Adrenal gland (tissue), 12 donors: Measurements from ENCODE around the gene CAMTA1. TPM values are rescaled to one million over a fixed set of nuclear protein-coding genes. Genes with fewer than 3 reads are reported as not detected.

ENCODE experiments used
- DNase-seq, 7 donors: peaks; one replicate each; pipeline ENCODE4 v3.0.0-alpha.2; 2019 to 2020
- H3K27ac ChIP-seq, 5 donors: fragments of 200-600 bp; sonication (generic) in 4 of 5; 1 replicate in 3 of 5; 2 replicates in 2 of 5; pipeline versions ENCODE4 v1.5.1 to v1.8.0; 2016 to 2020; ENCODE audit warnings: mild to moderate bottlenecking in 1 of 5
- H3K27me3 ChIP-seq: fragments of 200-600 bp; 2 replicates; pipeline ENCODE4 v1.8.0; 2021
- H3K36me3 ChIP-seq, 2 donors: fragments of 200-600 bp; replicated peaks in 1 of 2; 1 replicate in 1 of 2; 2 replicates in 1 of 2; pipeline versions ENCODE4 v1.5.1 to v1.8.0; 2018 to 2022
- H3K4me1 ChIP-seq, 2 donors: fragments of 200-600 bp; replicated peaks in 1 of 2; 1 replicate in 1 of 2; 2 replicates in 1 of 2; pipeline versions ENCODE4 v1.5.1 to v1.8.0; 2018 to 2021
- H3K4me3 ChIP-seq, 4 donors: fragments of 200-600 bp; sonication (generic) in 3 of 4; one replicate each; pipeline ENCODE4 v1.5.1; 2016 to 2018
- H3K9me3 ChIP-seq, 3 donors: fragments of 200-600 bp; sonication (generic) in 1 of 3; replicated peaks in 1 of 3; 1 replicate in 2 of 3; 2 replicates in 1 of 3; pipeline versions ENCODE4 v1.5.1 to v1.8.0; 2016 to 2021
- POLR2A ChIP-seq, 2 donors: fragments of 450-650 bp; IDR thresholded peaks; one replicate each; pipeline ENCODE4 v1.6.1; 2017; ENCODE audit warnings: antibody characterized with exemption in 2 of 2, mild to moderate bottlenecking in 2 of 2, moderate library complexity in 1 of 2
- WGBS, 4 donors: extraction: QIAGEN DNeasy Blood & Tissue Kit in 2 of 4; methylation state at CpG; one replicate each; pipeline versions ENCODE4 v1.1.5 to v1.1.7; 2013 to 2017; 5-methylcytosine and 5-hydroxymethylcytosine counted together
- intact Hi-C, 2 donors: fragments of 100-400 bp; cut with DNase I; formaldehyde crosslinking; loops; one replicate each; pipeline versions ENCODE4 v1.14.1 to v1.15.0; 2022 to 2023
- polyA plus RNA-seq, 3 donors: library from polyadenylated mRNA; stranded (reverse); fragments of 200-250 nt in 2 of 3; fragments of 350-450 nt in 1 of 3; fragmentation: Illumina TruSeq in 1 of 3; extraction: RNeasy Lipid Tissue Mini Kit (QIAGEN cat#74804) in 1 of 3; gene quantifications; one replicate each; pipeline ENCODE4 v1.2.3, GENCODE V29; 2013 to 2014
- total RNA-seq, 9 donors: library from RNA; depleted of rRNA in 4 of 9; stranded (reverse); fragments of >200 nt in 4 of 9; fragments of 120-200 nt in 1 of 9; fragmentation: NEBNext Ultra II Directional in 1 of 9; extraction: Animal tissue kit (Norgen Biotek cat#: 25700) in 1 of 9; gene quantifications; one replicate each; pipeline versions ENCODE4 v1.1.0 to v1.2.4, GENCODE V29; 2013 to 2023
- TF ChIP-seq, protein P1 (sequence below), 6 experiments: fragments of 450-650 bp in 4 of 6; fragments of 200-600 bp in 2 of 6; sonication (generic) in 1 of 6; IDR thresholded peaks; 1 replicate in 5 of 6; 2 replicates in 1 of 6; pipeline versions ENCODE4 v1.5.1 to v1.8.0; 2016 to 2021; ENCODE audit warnings: antibody characterized with exemption in 6 of 6, mild to moderate bottlenecking in 2 of 6, moderate library complexity in 1 of 6
- donor health status: healthy with polysubstance abuse.
- donor health status: Bipolar disorder and iron deficiency.
- donor health status: DM: yes; HTN: yes; CAD: no.
- donor health status: DM: no; HTN: no; CAD: no.
- donor health status: DM: no; HTN: no; CAD: no.
- donor health status: DM: yes; HTN: yes; CAD: no.

Gene CAMTA1
- total and polyA plus RNA-seq, 12 donors = 62.9 to 141 (median 96.9) TPM

- Histone ChIP-seq H3K27me3 (no peaks in the 10 kb centered on the region), H3K27ac (no peak overlapping the region), H3K36me3 (no peaks in the 10 kb centered on the region), H3K4me1 (no peaks in the 10 kb centered on the region), H3K9me3 (no peaks in the 10 kb centered on the region), H3K4me3 (no peak overlapping the region)
- no peak for DNase-seq
- 71 to 77% (median 74%) methylated on average over 23 to 25 of the region's 25 CpGs for WGBS, 4 donors
- no peak for TF ChIP-seq POLR2A (IDR thresholded peaks at IDR 0.05)
- TF ChIP-seq, protein P1, sequence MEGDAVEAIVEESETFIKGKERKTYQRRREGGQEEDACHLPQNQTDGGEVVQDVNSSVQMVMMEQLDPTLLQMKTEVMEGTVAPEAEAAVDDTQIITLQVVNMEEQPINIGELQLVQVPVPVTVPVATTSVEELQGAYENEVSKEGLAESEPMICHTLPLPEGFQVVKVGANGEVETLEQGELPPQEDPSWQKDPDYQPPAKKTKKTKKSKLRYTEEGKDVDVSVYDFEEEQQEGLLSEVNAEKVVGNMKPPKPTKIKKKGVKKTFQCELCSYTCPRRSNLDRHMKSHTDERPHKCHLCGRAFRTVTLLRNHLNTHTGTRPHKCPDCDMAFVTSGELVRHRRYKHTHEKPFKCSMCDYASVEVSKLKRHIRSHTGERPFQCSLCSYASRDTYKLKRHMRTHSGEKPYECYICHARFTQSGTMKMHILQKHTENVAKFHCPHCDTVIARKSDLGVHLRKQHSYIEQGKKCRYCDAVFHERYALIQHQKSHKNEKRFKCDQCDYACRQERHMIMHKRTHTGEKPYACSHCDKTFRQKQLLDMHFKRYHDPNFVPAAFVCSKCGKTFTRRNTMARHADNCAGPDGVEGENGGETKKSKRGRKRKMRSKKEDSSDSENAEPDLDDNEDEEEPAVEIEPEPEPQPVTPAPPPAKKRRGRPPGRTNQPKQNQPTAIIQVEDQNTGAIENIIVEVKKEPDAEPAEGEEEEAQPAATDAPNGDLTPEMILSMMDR (IDR thresholded peaks at IDR 0.05) = no peak
- intact Hi-C loops = no loop called here
Measured at GRCh38 chr1:6757719-6758435, 27.4 kb upstream of the CAMTA1 start.

GRCh38 chr1:6761196-6761737 lies 24.0 kb upstream of the CAMTA1 start:
- intact Hi-C loops = no loop called here
- Histone ChIP-seq H3K4me1 (no peaks in the 10 kb centered on the region), H3K27ac (no peak overlapping the region), H3K27me3 (no peaks in the 10 kb centered on the region), H3K9me3 (no peaks in the 10 kb centered on the region), H3K4me3 (no peak overlapping the region), H3K36me3 (no peaks in the 10 kb centered on the region)
- WGBS, 4 donors = 81 to 87% (median 82%) methylated on average over 9 of the region's 9 CpGs
- TF ChIP-seq, protein P1 (IDR thresholded peaks at IDR 0.05) = no peak
- no peak for DNase-seq

GRCh38 chr1:6762060-6762459 lies 23.2 kb upstream of the CAMTA1 start:
- intact Hi-C loops = no loop called here
- Histone ChIP-seq H3K27me3 (no peaks in the 10 kb centered on the region), H3K4me3 (no peak overlapping the region), H3K4me1 (no peaks in the 10 kb centered on the region), H3K9me3 (no peaks in the 10 kb centered on the region), H3K27ac (no peak overlapping the region), H3K36me3 (no peaks in the 10 kb centered on the region)
- 36 to 52% (median 48%) methylated on average over 6 of the region's 6 CpGs for WGBS, 4 donors
- TF ChIP-seq POLR2A (IDR thresholded peaks at IDR 0.05) = no peak
- TF ChIP-seq, protein P1 (IDR thresholded peaks at IDR 0.05) = no peak
- DNase-seq = peak in 3 of 7 donors; percentile 25 to 41 (median 28)

DNA sequence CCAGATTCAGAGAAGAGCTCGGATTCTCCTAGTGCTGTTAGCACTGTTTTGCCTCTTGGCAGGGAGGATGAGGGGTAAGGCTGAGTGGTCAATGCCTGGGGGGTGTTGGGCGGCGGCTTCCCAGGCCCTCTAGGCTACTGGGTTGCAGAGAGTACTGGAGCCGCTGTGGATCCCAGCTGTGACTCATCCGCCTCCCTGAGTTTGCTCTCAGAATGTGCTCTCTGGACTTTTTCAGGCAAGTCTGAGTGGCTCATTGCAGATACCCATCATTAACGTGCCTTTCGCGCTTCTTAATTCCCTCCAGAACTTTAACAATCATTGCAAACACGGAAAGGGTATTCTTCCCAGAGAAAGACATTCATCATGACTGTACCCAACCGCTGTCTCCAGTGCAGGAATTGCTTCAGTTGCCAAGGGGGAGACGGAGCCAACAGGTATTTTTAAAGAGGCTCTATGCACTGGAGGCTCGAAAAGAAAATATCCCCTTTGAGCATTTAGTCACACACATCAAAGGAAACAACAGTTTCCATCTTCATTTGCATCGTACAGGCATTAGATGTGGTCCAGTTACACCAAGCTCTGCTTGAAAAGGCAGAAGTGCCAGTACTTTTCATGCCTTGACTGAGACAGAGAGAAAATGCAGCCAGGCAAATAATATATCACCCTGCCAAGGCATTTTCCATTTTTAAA lies 14.4 kb upstream of the CAMTA1 start:
- 25 to 45% (median 31%) methylated on average over 9 to 13 of the region's 13 CpGs for WGBS, 4 donors
- intact Hi-C loops = no loop called here
- H3K9me3 ChIP-seq = no peaks in the 10 kb centered on the region
- no peak overlapping the region for H3K27ac ChIP-seq
- no peaks in the 10 kb centered on the region for H3K27me3 ChIP-seq
- no peak overlapping the region for H3K4me3 ChIP-seq
- TF ChIP-seq, protein P1 (IDR thresholded peaks at IDR 0.05) = no peak
- no peaks in the 10 kb centered on the region for H3K4me1 ChIP-seq
- DNase-seq = peak in 3 of 7 donors; percentile 11 to 29 (median 25)
- H3K36me3 ChIP-seq = no peaks in the 10 kb centered on the region
